Measurements from ENCODE around the gene C1QTNF8.

DNA sequence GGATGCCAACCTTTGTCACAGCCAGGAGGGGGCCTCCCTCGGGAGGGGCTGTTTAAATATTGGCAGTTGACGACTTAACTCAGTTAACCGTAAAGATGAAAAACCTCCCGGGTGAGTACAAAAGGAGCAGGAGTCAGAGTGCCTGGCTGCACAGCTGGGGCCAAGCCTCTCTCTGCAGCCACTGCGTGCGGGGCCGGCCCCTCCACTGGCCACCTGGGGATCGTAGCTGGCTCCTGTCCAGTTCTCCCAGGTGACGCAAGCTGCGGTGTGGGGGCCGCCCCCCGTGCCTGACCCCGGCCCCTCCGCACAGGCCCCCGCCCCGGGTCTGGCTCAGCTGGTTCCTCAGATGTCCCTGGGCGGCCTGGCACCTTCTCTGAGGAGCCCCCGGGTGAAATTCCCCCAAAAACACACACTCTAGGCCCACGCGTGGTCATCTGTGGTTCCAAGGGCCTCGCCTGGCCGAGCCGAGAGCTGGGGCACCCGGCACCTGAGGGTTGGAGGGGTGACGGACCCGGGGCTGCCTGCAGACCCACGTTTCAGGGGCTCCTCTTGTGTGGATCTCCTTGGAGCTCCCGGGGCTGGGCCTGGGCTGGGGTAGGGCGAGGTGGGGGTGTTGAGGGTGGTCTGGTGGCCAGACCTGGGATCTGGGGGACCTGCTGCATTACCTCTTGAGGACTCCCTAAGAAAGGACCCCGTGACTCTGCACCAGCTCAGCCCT, 49.5 kb upstream of the C1QTNF8 start:
- TF ChIP-seq MAX (IDR thresholded peaks at IDR 0.05) (no peak), SP1 (IDR thresholded peaks at IDR 0.05) (no peak), CTCF (IDR thresholded peaks at IDR 0.05; ENCODE audit: low read depth, low read length, missing input control) (no peak), TAF1 (conservative IDR thresholded peaks at IDR 0.05) (no peak), ZBTB33 (IDR thresholded peaks at IDR 0.05) (no peak), RAD21 (IDR thresholded peaks at IDR 0.05) (no peak), REST (IDR thresholded peaks at IDR 0.05) (no peak), NR2F2 (IDR thresholded peaks at IDR 0.05) (no peak), JUND (IDR thresholded peaks at IDR 0.05) (no peak), GABPA (IDR thresholded peaks at IDR 0.05 in 1 of 2, conservative IDR thresholded peaks at IDR 0.05 in 1 of 2) (no peak), YY1 (IDR thresholded peaks at IDR 0.05) (no peak), EGR1 (IDR thresholded peaks at IDR 0.05; ENCODE audit: low read depth in 2 of 2) (no peak), HNF4A (conservative IDR thresholded peaks at IDR 0.05) (no peak)
- TF ChIP-seq, protein P1, sequence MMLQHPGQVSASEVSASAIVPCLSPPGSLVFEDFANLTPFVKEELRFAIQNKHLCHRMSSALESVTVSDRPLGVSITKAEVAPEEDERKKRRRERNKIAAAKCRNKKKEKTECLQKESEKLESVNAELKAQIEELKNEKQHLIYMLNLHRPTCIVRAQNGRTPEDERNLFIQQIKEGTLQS (IDR thresholded peaks at IDR 0.05), result no peak

Measured in liver (tissue), 3 donors.